ENCODE measurements around the gene NUPR1. TPM values are rescaled to one million over a fixed set of nuclear protein-coding genes. Genes with fewer than 3 reads are reported as not detected.
A peak's percentile ranks its signal among the peaks of the same experiment; 100 is the strongest.

Gene NUPR1
- total and polyA plus RNA-seq, 2 of the 13 experiments (the other 11 are each of a cell fraction or from before 2014, with no cell fraction given), result 18.0 to 25.6 TPM

- TF ChIP-seq ATF6 (CRISPR knock-in tag; conservative IDR thresholded peaks at IDR 0.05), result no peak
- TF ChIP-seq ZNF816 (CRISPR knock-in tag; IDR thresholded peaks at IDR 0.05; ENCODE audit: borderline replicate concordance), result no peak
- TF ChIP-seq ZFP91 (CRISPR knock-in tag; IDR thresholded peaks at IDR 0.05; ENCODE audit: borderline replicate concordance), result peak; percentile 100
- no peak for TF ChIP-seq ZBTB14 (CRISPR knock-in tag; IDR thresholded peaks at IDR 0.05)
- TF ChIP-seq ARNT (IDR thresholded peaks at IDR 0.05), result no peak
- no peak for TF ChIP-seq ISX (CRISPR knock-in tag; conservative IDR thresholded peaks at IDR 0.05)
- TF ChIP-seq SSRP1 (CRISPR knock-in tag; IDR thresholded peaks at IDR 0.05), result no peak
- no peak for TF ChIP-seq HMGA1 (CRISPR knock-in tag; conservative IDR thresholded peaks at IDR 0.05)
- no peak for TF ChIP-seq HOXA9 (CRISPR knock-in tag; IDR thresholded peaks at IDR 0.05; ENCODE audit: borderline replicate concordance)
- no peak for TF ChIP-seq XBP1 (CRISPR knock-in tag; IDR thresholded peaks at IDR 0.05)
- TF ChIP-seq ARHGAP35 (CRISPR knock-in tag; IDR thresholded peaks at IDR 0.05; ENCODE audit: borderline replicate concordance), result no peak
- peak; percentile 46; the same call in 1 of the 2 replicates for TF ChIP-seq DRAP1 (CRISPR knock-in tag; IDR thresholded peaks at IDR 0.05)
- TF ChIP-seq ZNF777 (CRISPR knock-in tag; IDR thresholded peaks at IDR 0.05), result no peak
- TF ChIP-seq NFYB (CRISPR knock-in tag; IDR thresholded peaks at IDR 0.05), result peak; percentile 36; the same call in 1 of the 2 replicates
- no peak for TF ChIP-seq PBX2 (CRISPR knock-in tag; IDR thresholded peaks at IDR 0.05)
- TF ChIP-seq CSRNP1 (CRISPR knock-in tag; IDR thresholded peaks at IDR 0.05), result peak; percentile 60; the same call in 1 of the 2 replicates
- TF ChIP-seq ZNF414 (CRISPR knock-in tag; IDR thresholded peaks at IDR 0.05), result no peak
- peak; percentile 45; the same call in 1 of the 2 replicates for TF ChIP-seq PATZ1 (CRISPR knock-in tag; IDR thresholded peaks at IDR 0.05)
- no peak for TF ChIP-seq ZSCAN29 (CRISPR knock-in tag; conservative IDR thresholded peaks at IDR 0.05)
Measured at GRCh38 chr16:28491970-28492474, 46.8 kb downstream of the NUPR1 start, which contains the start of gene CLN3 (continued).
